Measurements from ENCODE around the gene POLR2L.

POLR2L gene

GRCh38 chr11:810040-810567, 32.2 kb downstream of the POLR2L start:
- no peak for DNase-seq (ENCODE audit: low read depth)

GRCh38 chr11:809287-810039, 32.9 kb downstream of the POLR2L start, which contains the start of gene RPLP2:
Gene RPLP2, plus strand, starts transcription at chr11:809967. Its CDS starts 268 bp downstream, at chr11:810235.
- DNase-seq (ENCODE audit: low read depth), result peak; percentile 97

GRCh38 chr11:808427-809286, 33.7 kb downstream of the POLR2L start:
- DNase-seq (ENCODE audit: low read depth), result no peak

DNA sequence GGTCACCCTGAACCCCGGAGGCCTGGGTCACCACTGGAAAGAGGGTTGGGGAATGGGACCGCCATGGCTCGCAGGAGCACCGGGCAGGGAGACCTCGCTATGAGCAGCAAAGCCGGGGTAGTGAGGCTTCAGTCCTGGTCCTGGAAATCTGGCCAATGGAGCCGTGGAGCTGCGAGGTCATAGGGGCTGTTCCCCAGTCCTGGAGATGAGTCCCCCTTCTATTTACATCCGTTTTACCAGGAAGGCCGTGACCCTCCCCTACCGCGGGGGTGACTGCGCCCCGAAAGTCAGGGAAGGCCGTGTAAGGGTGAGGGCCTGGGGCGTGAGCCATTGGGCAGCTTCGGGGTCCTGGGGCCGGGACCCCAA, 37.7 kb downstream of the POLR2L start:
- DNase-seq (ENCODE audit: low read depth), result no peak

- no peak for DNase-seq (ENCODE audit: low read depth)
Observed at GRCh38 chr11:803770-804598, 38.3 kb downstream of the POLR2L start.

- no peak for DNase-seq (ENCODE audit: low read depth)
Observed at GRCh38 chr11:803467-803742, 38.9 kb downstream of the POLR2L start.

- no peak for DNase-seq (ENCODE audit: low read depth)
Observed at GRCh38 chr11:802693-803466, 39.4 kb downstream of the POLR2L start.

- no peak for DNase-seq (ENCODE audit: low read depth)
Observed at GRCh38 chr11:802018-802617, 40.2 kb downstream of the POLR2L start.

GRCh38 chr11:801097-801780, 41.1 kb downstream of the POLR2L start:
- no peak for DNase-seq (ENCODE audit: low read depth)

DNA sequence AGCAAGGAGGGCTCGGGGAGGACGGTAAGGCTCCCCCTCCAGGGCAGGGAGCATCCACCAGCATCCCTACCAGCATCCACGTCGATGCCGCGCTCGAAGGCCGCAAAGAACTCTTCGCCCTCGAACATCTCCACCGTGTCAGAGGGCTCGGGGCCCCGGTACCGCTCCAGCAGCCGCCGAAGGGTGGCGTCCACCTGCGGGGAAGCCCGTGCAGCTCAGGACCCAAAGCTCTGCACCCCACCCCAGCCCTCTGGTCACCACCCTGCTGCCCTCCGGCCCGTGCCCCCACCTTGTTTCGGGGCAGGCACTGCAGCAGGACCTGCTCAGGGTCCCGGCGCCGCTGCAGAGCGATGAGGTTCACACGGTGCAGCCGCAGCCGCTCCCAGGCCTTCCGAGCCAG, 41.9 kb downstream of the POLR2L start:
- no peak for DNase-seq (ENCODE audit: low read depth)

DNA sequence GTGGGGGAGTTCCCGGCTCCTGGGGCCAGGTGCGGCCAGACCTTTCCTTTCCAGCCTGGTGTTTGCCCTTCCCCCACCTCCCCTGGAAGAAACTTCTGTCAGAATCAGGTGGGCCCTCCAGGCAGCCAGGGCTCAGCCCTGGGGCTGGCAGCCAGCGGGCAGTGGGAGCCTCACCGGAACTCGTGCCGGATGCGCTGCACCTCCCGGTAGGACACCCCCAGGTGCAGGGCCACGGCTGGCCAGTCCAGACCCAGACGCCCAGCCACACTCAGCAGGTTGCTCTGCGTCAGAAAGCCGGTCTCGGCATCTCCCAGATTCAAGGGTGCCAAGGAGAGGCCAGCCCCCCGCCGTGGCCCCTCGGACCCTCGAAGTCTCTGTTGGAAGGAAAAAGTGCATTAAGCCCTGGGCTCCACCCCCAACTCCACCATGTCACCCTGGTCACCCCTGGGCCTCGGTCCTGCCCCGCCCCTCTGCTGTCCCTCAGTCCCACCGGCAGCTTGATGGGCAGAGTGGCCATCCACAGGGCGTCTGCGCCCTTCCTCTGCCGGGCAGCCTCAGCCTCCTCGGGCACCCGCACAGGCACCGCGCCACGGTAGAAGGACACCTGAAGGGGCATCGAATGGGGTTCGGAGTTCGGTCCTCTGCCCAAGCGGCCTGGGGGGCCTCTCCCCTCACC, 42.5 kb downstream of the POLR2L start:
- DNase-seq (ENCODE audit: low read depth), result no peak

DNA sequence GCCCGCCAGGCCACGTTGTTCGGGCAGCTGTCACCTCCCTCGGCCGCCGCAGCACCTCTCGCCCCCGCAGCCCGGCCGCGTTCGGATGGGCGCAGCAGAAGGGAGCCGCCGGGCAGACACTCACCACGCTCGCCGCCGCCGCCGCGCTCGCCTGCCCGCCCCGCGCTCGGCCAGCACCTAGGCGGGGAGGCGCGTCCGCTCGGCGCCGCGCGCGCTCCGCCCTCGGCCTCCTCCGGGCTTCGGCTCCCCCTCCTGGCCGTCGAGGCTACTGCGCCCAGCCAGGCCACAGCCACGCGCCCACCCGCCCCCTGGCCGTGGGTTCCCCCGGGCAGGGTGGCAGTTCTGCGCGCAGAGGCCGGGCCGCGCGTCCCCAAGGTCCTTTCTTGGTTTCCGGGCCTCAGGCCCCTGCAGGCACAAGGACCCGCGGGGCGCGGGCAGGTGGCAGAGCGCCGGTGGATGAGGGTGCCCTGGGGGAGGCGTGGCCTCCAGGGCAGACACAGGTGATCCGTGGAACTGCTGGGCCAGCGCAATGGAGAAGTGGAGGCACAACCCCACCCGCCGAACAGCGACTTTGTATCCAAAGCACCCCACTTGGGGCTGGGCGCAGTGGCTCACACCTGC, 44.1 kb downstream of the POLR2L start, which contains the start of gene SLC25A22:
SLC25A22 (minus strand) TSS at position 189 of the 621 bp plus-strand sequence. CDS start 3,275 bp downstream, outside the sequence.
- DNase-seq (ENCODE audit: low read depth), result peak; percentile 78

DNA sequence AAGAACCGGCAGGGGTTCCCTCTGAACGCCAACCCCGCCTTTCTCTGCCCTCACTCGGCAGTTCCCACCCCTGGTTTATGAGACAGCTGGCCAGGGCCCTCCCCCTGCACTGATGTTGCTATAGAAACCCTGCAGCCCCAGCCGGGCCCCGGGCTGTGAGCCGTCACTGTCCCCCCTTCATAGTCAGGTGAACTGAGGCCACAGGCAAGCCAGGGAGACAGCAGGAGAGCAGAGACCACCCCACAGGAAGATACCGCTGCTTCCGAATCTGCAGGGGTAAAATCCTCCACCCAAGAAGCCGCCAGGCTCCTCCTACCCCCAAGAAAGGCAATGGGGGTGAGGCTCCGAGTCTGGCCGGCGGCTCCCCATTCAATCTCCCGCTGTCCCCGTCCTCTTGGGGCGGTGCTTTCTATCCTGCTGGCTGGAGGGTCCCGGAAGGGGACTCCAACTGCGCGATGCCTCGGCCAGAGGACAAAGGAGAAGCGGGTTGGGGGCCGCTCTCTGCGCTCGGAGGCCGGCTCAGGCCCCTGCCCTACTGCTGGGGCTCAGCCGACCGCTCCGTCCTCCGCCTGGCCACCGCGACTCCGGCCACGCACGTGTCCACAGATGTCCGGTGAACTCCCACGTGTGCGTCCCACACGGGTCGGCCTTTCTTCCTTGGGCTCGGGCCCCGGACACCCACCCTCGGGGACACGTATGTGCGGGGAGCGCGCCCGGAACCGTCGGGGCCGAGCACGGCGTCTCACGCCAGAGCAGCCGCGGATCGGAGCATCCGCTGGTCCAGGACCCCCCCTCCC, 44.8 kb downstream of the POLR2L start:
- peak; percentile 89 for DNase-seq (ENCODE audit: low read depth)

DNA sequence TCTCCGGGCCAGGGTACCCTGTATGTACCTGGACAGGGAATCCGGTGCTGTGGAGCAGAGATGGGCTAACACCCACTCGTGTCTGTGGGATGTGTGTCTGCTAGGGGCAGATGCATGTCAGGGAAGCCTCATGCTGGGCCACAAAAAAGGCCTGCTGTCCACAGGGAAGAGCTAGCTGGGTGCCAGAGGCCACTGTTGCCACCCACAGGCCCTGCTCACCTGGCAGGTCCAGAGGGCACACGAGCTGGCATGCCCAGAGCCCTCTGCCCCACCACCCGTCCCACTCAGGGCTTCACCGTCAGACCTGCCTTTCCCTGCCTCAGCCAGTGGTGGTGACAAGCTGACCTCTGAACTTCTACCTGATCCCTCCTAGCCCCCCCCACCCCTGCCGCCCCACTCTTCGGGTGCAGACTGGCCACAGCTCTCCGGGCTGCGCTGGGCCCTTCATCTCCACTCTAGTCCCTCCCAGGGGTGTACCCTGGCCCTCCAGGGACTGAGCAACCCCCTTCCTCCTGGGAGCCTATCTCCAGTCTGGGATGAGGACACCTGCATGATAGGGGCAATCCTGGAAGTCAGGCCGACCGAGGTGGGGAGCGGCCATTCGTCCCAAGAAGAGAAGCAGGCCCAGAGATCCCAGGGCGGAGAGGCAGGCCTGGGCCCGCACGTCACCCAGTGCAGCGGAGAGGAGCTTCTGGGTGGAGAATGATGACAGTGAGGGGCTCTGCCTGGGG, 45.6 kb downstream of the POLR2L start:
- no peak for DNase-seq (ENCODE audit: low read depth)

DNA sequence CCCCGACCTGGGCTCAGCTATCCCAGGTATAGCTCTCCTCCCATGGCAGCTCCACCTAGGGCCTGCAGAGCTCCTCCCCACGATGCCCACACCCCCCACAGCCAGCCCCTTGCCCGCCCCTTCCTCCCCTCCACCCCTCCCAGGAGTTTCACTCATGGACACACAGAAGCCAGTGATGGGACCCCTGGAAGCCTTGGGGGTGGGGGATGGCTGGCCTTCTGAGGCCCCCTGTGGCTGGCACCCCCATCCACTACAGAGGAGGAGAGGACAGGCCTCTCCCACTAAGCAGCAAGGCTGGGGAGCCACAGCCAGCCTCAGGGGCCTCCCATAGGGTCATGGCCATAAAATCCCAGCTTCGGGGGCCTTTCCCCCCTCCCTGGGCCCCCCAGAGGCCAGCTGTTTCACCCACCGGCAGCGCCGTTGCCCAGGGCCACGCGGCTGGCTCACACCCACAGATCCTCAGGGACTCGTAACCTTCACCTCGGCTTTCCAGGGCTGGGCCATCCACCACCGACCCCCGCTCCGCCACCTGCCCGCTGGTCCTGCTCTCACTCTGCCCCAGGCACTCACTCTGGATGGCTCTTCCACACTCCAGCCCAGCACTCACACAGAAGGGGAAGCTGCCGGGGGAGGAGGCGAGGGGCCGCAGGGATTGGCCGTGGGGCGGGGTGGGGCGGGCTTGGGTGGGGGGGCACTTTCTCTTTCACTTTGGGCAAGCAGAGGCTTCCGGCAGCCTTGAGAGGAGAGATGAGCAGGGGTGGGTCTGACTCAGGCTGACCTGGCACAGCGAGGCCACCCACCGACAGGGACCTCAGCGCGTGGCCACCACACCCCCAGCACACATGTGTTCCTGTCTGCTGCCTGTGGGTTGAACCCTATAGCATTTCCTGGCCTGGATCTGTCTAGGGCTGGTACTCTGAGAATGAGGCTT, 46.4 kb downstream of the POLR2L start:
- DNase-seq (ENCODE audit: low read depth), result peak; percentile 87

DNA sequence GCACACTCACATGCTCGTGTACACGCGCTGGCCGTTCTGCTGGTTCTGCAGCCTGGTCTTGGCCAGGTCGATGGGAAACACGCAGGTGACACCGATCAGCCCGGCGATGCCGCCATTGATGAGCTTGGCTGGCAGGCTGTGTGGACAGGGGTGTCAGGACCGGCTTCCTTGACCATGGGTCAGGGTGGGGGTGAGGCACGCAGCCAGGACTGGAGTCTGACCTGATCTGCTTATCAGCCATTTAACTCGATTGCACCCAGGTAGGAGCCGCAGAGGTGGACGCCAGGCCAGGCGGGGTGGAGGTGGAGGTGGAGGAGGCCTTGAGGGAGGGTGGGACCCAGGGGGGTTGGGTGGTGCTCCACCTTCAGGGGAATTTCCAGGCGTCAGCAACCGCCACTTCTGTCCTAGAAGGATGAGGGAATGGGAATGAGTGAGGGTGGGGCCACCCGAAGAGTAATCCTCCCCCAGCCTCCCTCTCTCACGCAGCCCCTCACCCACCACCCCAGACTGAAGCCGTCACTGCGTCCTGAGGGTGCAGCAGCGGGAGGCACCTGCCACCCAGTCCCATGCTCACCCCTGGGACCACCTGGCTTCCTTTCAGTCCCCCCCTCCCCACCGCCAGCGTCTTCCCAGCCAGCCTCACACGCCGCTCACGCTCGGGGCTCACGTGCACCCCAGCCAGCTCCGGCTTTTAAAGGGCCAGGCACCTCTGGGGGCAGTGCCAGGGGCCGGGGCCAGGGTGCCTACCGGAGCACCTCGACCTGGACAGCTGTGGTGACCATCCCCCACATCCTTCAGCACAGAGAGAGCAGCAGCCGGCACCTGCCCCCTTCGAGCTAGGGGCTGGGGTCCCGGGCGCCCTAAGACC, 47.3 kb downstream of the POLR2L start:
- DNase-seq (ENCODE audit: low read depth), result no peak

Measured in iris pigment epithelial cell (primary cell).